GM19035 (cell line): ENCODE data around the gene ARMC2.
"Not testable (repeated sequence)": the region's sequence is repeated elsewhere in the genome, so short reads cannot be mapped to it uniquely, and the experiment has no call there.

ENCODE experiments used
- ATAC-seq: cut with Tn5 transposase; IDR thresholded peaks from one replicate; pipeline ENCODE4 v1.9.1; 2021; ENCODE audit not compliant: unreplicated experiment

ARMC2 gene

GRCh38 chr6:108948181-108948661 lies 100.0 kb downstream of the ARMC2 start:
- ATAC-seq: no peak

DNA sequence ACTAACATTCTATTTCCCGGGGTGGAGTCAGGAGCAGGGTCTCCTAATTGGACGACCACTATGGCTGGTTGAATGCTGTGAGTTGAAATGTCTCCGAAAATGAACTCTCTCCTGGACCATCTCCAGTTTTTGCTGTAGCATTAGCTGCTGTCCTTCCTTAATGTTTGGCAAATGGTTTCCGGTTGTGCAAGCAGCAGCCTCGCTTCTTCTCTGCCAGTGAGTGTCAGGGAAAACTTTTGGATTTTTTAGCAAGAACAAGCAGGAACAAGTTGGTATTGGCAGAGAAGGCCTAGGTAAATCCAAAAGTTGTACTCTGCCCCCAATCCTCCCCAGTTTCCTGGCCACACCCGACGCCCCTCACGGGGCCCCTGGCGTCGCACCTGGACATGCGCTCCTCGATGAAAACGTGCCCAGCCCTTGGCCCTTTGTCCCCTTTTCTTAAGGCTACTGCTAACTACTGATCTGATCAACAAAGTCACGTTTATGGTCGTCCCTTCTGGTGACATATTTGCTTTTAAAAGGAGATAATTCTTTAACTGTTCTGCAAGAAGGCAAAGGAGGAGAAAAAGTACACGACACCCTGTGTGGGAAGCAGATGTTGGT lies 103.2 kb downstream of the ARMC2 start:
- no peak for ATAC-seq

DNA sequence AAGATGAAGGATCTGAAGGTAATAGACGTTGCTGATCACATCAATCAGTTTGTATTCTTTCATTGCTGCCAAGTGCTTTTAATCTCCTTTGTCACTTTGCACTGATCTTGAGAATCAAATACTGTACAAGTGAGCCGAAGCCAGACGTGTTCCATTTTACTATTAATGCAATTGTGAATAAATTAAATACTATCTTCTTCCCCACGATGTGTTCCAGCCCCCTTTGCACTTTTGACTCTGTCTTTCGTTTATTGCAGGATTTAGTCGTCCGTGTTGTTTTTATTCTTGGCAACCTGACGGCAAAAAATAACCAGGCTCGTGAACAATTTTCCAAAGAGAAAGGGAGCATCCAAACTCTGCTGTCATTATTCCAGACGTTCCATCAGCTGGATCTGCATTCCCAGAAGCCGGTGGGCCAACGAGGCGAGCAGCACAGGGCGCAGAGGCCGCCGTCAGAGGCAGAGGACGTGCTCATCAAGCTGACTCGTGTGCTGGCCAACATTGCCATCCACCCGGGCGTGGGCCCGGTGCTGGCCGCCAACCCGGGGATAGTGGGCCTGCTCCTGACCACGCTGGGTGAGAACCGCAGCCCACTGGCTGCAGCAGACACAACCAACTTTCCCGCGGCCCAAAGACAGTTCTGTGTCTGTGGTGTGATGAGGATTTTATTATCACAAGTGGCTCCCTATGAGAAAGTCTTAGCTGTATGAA lies 104.7 kb downstream of the ARMC2 start:
- no peak for ATAC-seq

- ATAC-seq: no peak
These were observed 105.5 kb downstream of the ARMC2 start for GRCh38 chr6:108953681-108954080.

DNA sequence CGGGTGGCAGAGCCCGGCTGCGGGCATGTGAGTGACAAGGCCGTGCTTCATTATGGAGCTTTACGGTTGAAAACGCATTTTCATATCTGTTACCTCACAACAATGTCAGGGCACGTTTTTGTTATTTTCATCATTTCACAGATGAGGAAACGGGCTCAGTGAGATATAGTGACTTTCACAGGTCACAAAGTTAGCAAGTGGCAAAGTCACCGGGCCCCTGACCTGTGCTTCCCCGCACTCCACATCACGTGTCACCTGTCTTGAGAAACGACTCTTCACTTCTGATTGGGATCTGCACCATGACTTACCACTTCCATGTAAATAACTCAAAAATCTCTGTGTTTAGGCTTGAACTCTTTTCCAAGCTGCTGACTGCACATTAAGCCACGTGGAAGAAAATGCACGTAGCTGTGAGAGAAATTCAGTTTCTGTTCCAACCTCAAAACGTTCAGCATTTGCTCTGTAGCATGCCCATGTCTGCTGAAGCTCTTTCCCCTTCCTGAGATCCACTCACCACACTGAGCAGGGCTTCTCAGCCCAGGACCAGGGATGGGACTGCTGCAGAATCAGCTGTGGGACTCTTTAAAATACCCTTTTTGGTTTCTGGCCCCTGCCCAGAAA lies 107.2 kb downstream of the ARMC2 start:
- ATAC-seq: no peak

- no peak for ATAC-seq
These were observed 109.0 kb downstream of the ARMC2 start for GRCh38 chr6:108957221-108957620.

- ATAC-seq: no peak
These were observed 110.9 kb downstream of the ARMC2 start for GRCh38 chr6:108958900-108959770.

- ATAC-seq: no peak
These were observed 111.9 kb downstream of the ARMC2 start for GRCh38 chr6:108959972-108960582.

DNA sequence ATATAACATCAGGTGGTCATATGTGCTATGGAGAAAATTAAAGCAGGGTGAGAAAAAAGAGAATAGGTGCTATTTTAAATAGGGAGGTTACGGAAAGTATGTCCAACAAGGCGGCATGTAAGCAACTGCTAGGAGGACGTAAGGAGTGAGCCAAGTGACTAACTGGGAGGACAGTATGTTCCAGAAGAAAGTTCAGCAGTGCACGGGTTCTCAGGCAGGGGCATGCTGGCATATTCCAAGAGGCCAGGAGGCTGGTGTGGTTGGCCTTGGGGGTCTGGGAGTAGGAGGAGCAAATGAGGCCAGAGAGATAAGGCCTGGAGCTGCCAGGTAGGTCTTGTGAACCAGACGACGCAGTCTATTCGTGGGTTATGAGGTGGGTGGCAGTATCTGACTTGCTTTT lies 112.4 kb downstream of the ARMC2 start:
- ATAC-seq: no peak

DNA sequence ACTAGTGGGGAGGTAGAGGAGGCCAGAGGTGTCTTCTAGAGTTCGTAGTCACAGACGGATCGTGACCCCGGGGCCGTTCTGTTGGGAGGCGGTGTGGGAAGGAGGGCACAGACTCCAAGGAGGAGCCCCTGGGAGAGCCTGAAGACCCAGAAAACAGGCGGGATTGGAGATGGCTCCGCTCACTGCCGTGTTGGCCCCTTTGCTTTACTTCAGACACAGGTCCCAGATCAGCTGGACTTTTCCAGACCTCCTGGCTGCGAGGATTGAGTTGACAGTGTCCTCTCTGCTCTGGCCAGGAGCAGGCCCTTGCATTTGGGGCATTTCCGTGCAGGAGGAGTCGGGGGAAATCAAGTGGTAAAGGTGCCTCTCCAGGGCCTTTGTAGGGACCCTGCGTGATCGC lies 112.9 kb downstream of the ARMC2 start:
- ATAC-seq: no peak

DNA sequence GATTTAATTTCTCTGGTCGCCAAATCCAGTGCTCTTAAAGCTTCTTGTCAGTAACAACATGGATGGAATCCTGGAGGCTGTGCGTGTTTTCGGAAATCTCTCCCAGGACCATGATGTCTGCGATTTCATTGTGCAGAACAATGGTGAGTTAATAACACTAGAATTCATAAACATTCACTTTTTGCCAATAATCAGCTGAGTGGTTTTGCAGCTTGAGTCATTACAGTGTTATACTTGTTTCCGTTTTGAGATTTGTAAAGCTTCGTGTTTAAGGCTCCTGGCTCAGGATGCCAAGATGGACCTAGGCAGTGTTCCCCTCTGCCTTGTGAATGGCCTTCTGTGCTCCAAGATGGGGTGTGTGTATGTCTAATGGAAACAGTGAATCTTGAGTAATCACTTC lies 113.8 kb downstream of the ARMC2 start:
- no peak for ATAC-seq

DNA sequence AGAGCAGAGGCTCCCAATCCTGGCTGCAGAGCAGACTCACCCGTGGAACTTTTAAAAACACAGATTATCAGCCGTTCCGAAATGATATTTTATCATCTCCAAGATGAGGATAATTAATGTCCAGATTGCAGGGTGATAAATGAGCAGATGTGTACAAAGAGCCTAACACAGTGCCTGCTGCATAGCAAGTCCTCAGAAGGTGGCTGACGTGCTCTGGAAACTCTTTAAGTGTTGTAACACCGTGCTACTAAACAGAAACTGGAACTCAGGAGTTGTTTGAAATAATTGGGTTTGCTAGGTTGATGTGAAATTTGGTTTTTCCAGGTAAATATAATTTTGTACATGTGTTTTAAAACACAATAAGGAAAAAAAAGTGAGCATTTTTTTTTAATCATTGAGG lies 118.0 kb downstream of the ARMC2 start:
- no peak for ATAC-seq

GRCh38 chr6:108966855-108967755 lies 118.9 kb downstream of the ARMC2 start:
- ATAC-seq: no peak

DNA sequence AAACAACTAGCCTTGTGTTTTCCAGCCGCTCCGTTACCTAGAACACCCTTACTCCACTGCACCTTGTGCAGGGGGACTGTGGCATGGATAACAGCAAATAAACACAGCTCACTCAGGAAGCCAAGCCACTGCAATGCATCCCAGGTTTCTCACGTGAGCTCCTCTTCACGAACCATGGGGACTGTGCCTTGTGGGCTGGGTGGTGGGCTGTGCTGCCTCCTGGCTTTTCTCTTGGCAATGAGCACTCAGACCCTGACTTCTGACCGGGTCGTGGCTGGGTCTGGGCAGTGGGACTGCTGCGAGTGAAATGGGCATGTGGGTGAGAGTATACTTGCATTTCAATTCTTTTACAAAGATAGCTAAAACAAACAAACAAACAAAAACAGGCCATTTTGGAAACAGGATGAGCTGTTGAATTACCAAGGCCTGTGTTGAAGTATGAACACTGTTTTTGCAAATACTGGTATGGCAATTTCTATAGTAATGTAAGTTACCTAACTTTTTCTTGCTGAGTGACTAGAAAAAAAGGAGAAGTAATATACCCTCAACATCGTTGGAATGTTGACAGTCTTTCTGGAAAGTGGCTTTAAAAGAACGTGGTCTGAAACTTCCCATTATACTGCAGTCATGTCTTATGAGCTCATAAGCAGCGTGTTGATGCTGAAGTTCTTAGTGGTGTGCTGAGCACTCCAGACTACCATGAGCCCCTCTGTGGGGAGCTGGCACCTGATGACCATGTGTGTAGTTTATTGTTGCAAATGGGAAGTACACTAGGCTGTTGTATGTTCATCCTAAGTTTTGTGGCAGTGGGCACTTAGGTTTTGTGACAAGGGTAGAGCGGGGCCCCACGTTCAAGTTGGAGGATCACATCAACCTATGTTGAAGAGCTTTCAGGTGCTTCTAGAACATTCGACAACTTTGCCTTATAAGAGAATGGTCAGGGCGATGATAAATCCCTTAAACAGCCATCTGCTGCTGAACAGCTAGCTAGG lies 120.4 kb downstream of the ARMC2 start:
- no peak for ATAC-seq

GRCh38 chr6:108969776-108970175 lies 121.6 kb downstream of the ARMC2 start:
- no peak for ATAC-seq

DNA sequence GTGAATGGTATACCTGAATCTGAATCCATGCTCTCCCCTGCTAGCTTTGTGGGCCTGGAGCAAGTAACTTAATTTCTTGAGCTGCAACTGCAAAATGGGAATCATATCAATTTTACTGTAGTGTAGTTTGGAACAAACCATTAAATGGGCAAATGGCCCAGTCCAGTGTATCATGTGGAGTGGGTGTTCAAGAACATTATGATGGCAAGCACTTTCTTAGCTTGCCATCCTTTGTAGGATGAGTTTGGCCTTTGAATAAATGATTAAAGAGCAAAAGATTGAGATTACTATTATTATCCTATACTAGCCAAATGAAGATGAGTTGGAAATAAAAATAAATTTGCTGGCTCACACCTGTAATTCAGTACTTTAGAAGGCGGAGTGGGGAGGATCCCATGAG lies 126.0 kb downstream of the ARMC2 start:
- ATAC-seq: no peak

DNA sequence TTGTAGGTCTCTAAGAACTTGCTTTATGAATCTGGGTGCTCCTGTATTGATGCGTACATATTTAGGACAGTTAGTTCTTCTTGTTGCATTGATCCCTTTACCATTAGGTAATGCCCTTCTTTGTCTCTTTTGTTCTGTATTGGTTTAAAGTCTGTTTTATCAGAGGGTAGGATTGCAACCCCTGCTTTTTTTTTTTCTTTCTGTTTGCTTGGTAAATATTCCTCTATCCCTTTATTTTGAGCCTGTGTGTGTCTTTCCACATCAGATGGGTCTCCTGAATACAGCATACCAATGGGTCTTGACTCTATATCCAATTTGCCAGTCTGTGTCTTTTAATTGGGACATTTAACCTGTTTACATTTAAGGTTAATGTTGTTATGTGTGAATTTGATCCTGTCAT lies 130.4 kb downstream of the ARMC2 start:
- not testable (repeated sequence) for ATAC-seq
